HepG2 (cell line): Measurements from ENCODE around the gene EEPD1. TPM values are rescaled to one million over a fixed set of nuclear protein-coding genes. Genes with fewer than 3 reads are reported as not detected.
A peak's percentile ranks its signal among the peaks of the same experiment; 100 is the strongest.

ENCODE experiments used
- FOXO1 ChIP-seq: sonication (generic); formaldehyde crosslinking; IDR thresholded peaks from 2 replicates; pipeline ENCODE4 v1.4.0; 2020; ENCODE audit warnings: missing genetic modification reagents
- GFI1 ChIP-seq: sonication (generic); formaldehyde crosslinking; IDR thresholded peaks from 2 replicates; pipeline ENCODE4 v1.5.0; 2020; ENCODE audit warnings: missing genetic modification reagents, mild to moderate bottlenecking, borderline replicate concordance
- JUN ChIP-seq: sonication (generic); formaldehyde crosslinking; IDR thresholded peaks from 2 replicates; pipeline ENCODE4 v1.4.0; 2020; ENCODE audit warnings: mild to moderate bottlenecking, missing genetic modification reagents
- KLF11 ChIP-seq: IDR thresholded peaks from 2 replicates; pipeline ENCODE4 v1.6.1; 2016; ENCODE audit warnings: missing compliant biosample characterization
- KLF13 ChIP-seq: sonication (generic); formaldehyde crosslinking; IDR thresholded peaks from 2 replicates; pipeline ENCODE4 v1.4.0; 2020; ENCODE audit warnings: mild to moderate bottlenecking, missing genetic modification reagents
- NR0B2 ChIP-seq: sonication (generic); formaldehyde crosslinking; IDR thresholded peaks from 2 replicates; pipeline ENCODE4 v1.4.0; 2020; ENCODE audit warnings: mild to moderate bottlenecking, missing genetic modification reagents
- POGK ChIP-seq: sonication (generic); formaldehyde crosslinking; conservative IDR thresholded peaks from 2 replicates; pipeline ENCODE4 v1.8.0; 2022; ENCODE audit warnings: mild to moderate bottlenecking, moderate library complexity, missing genetic modification reagents
- SMAD3 ChIP-seq: sonication (generic); formaldehyde crosslinking; IDR thresholded peaks from 2 replicates; pipeline ENCODE4 v1.4.0; 2020; ENCODE audit warnings: missing genetic modification reagents
- SOX13 ChIP-seq, 3 experiments: fragments of 450-650 bp in 1 of 3; sonication (generic) in 1 of 3; formaldehyde crosslinking in 1 of 3; IDR thresholded peaks in 2 of 3; conservative IDR thresholded peaks in 1 of 3; 2 replicates each; pipeline versions ENCODE4 v1.5.0 to v1.6.1; 2016 to 2020; ENCODE audit warnings: antibody characterized with exemption in 1 of 3, mild to moderate bottlenecking in 1 of 3, missing compliant biosample characterization in 1 of 3, missing genetic modification reagents in 1 of 3, moderate library complexity in 1 of 3
- ZFY ChIP-seq: sonication (generic); formaldehyde crosslinking; IDR thresholded peaks from 2 replicates; pipeline ENCODE4 v1.4.0; 2020; ENCODE audit warnings: missing genetic modification reagents
- ZNF124 ChIP-seq: sonication (generic); formaldehyde crosslinking; IDR thresholded peaks from 2 replicates; pipeline ENCODE4 v1.4.0; 2020; ENCODE audit warnings: missing genetic modification reagents
- ZNF264 ChIP-seq: sonication (generic); formaldehyde crosslinking; IDR thresholded peaks from 2 replicates; pipeline ENCODE4 v1.4.0; 2020; ENCODE audit warnings: missing genetic modification reagents
- ZNF280D ChIP-seq: sonication (generic); formaldehyde crosslinking; IDR thresholded peaks from 2 replicates; pipeline ENCODE4 v1.5.1; 2020; ENCODE audit warnings: mild to moderate bottlenecking, missing genetic modification reagents
- ZNF33A ChIP-seq: sonication (generic); formaldehyde crosslinking; IDR thresholded peaks from 2 replicates; pipeline ENCODE4 v1.5.1; 2020; ENCODE audit warnings: missing genetic modification reagents, mild to moderate bottlenecking, moderate library complexity, borderline replicate concordance
- ZNF510 ChIP-seq: sonication (generic); formaldehyde crosslinking; IDR thresholded peaks from 2 replicates; pipeline ENCODE4 v1.4.0; 2020; ENCODE audit warnings: low read depth, mild to moderate bottlenecking, missing genetic modification reagents
- ZNF605 ChIP-seq: sonication (generic); formaldehyde crosslinking; IDR thresholded peaks from 2 replicates; pipeline ENCODE4 v1.8.0; 2022; ENCODE audit warnings: mild to moderate bottlenecking, missing genetic modification reagents
- ZNF614 ChIP-seq: IDR thresholded peaks from 2 replicates; pipeline ENCODE4 v1.6.1; 2018; ENCODE audit warnings: missing biosample characterization, missing genetic modification reagents, inconsistent platforms, borderline replicate concordance
- ZNF784 ChIP-seq: sonication (generic); formaldehyde crosslinking; IDR thresholded peaks from 2 replicates; pipeline ENCODE4 v1.5.1; 2020; ENCODE audit warnings: missing genetic modification reagents, mild to moderate bottlenecking, borderline replicate concordance
- ZNF800 ChIP-seq: sonication (generic); formaldehyde crosslinking; IDR thresholded peaks from 2 replicates; pipeline ENCODE4 v1.4.0; 2020; ENCODE audit warnings: missing genetic modification reagents
- polyA plus RNA-seq, 8 experiments: library from polyadenylated mRNA; depleted of rRNA in 3 of 8; stranded (reverse) in 7 of 8; unstranded in 1 of 8; fragments of >200 nt; fragmentation: Illumina TruSeq in 4 of 8; extraction: Trizol in 4 of 8; gene quantifications; 2 replicates each; pipeline versions ENCODE4 v1.2.1 to v1.2.3, GENCODE V29; 2011 to 2016; ENCODE audit warnings: low read depth in 4 of 8, missing spikeins in 1 of 8, mixed read lengths in 1 of 8; ENCODE audit not compliant: insufficient read depth in 1 of 8
- total RNA-seq, 5 experiments: library from RNA; depleted of rRNA; stranded (reverse); fragments of >200 nt; fragmentation: Illumina TruSeq; extraction: Trizol; gene quantifications; 2 replicates each; pipeline ENCODE4 v1.2.3, GENCODE V29; 2016; ENCODE audit warnings: low read depth in 1 of 5

EEPD1 gene
- total and polyA plus RNA-seq, 2 of the 13 experiments (the other 11 are each of a cell fraction or from before 2014, with no cell fraction given) = 10.1 to 16.4 TPM

- TF ChIP-seq SOX13 (IDR thresholded peaks at IDR 0.05) (no peak), SOX13 (CRISPR knock-in tag; conservative IDR thresholded peaks at IDR 0.05 in 1 of 2, IDR thresholded peaks at IDR 0.05 in 1 of 2) (no peak), ZNF124 (CRISPR knock-in tag) (no peak), ZNF280D (CRISPR knock-in tag) (0 out of 2 replicates have a peak, but pooled peaks have one; percentile 38), SMAD3 (CRISPR knock-in tag) (0 out of 2 replicates have a peak, but pooled peaks have one; percentile 22), ZNF614 (CRISPR knock-in tag) (0 out of 2 replicates have a peak, but pooled peaks have one; percentile 17), ZNF33A (CRISPR knock-in tag) (0 out of 2 replicates have a peak, but pooled peaks have one; percentile 40), GFI1 (CRISPR knock-in tag) (0 out of 2 replicates have a peak, but pooled peaks have one; percentile 39), ZNF510 (CRISPR knock-in tag) (peak; percentile 52; the same call in 1 of the 2 replicates), NR0B2 (CRISPR knock-in tag) (0 out of 2 replicates have a peak, but pooled peaks have one; percentile 19), ZNF264 (CRISPR knock-in tag) (0 out of 2 replicates have a peak, but pooled peaks have one; percentile 33), POGK (no peak), JUN (CRISPR knock-in tag) (peak; percentile 36; the same call in 1 of the 2 replicates), ZFY (peak; percentile 62), ZNF800 (CRISPR knock-in tag) (no peak), ZNF605 (CRISPR knock-in tag) (0 out of 2 replicates have a peak, but pooled peaks have one; percentile 40), FOXO1 (CRISPR knock-in tag) (0 out of 2 replicates have a peak, but pooled peaks have one; percentile 10), KLF11 (CRISPR knock-in tag) (no peak), KLF13 (CRISPR knock-in tag) (0 out of 2 replicates have a peak, but pooled peaks have one; percentile 44), ZNF784 (0 out of 2 replicates have a peak, but pooled peaks have one; percentile 25)
These were observed 916 bp upstream of the EEPD1 start (continued) for GRCh38 chr7:36151921-36152755.
